Activated CD4-positive, alpha-beta T cell treated with anti-CD3 and anti-CD28 coated beads, Interleukin-2, amount 50 U/mL, for 4 hours (primary cell): ENCODE measurements around the gene MCRS1.
"Not testable (repeated sequence)": the region's sequence is repeated elsewhere in the genome, so short reads cannot be mapped to it uniquely, and the experiment has no call there.

Source experiments
- DNase-seq, 2 experiments: peaks; one replicate each; pipeline ENCODE4 v3.0.0-alpha.2; 2020

Gene MCRS1

GRCh38 chr12:49567611-49568441, at the start of gene MCRS1:
TSS of gene MCRS1 (minus strand) at chr12:49568142. CDS start at chr12:49566731, 1,411 bp downstream.
- peak; percentile 84 to 87 for DNase-seq

- DNase-seq: no peak
Observed at GRCh38 chr12:49616533-49617219, 48.7 kb upstream of the MCRS1 start.

GRCh38 chr12:49615725-49616124, 47.8 kb upstream of the MCRS1 start:
- DNase-seq: no peak

DNA sequence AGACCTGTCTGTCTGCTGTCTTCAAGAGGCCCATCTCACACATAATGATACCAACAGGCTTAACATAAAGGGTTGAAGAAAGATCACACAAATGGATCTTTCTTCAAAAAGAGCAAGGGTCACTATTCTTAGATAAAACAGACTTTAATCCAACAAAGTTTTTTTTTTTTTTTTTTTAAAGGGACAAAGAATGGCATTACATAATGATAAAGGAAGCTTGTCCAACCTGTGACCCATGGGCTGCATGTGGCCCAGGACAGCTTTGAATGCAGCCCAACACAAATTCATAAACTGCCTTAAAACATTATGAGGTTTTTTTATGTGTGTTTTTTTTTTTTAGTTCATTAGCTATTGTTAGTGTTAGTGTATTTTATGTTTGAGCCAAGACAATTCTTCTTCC, 44.3 kb upstream of the MCRS1 start:
- DNase-seq: no peak

GRCh38 chr12:49610785-49611184, 42.8 kb upstream of the MCRS1 start:
- DNase-seq: not testable (repeated sequence)

DNA sequence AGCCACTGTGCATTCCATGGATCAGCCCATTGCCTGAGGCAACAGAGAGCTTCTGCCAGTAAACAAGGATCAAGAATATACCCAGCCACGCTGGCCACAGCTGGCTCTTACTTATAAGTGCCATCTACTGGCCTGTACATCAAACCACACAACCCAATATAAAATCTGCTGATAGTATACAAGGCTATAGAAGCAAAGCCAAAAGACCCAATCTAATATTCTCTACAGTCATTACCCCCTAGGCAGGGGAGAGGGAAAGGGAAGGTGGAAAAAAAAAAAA, 41.9 kb upstream of the MCRS1 start:
- no peak for DNase-seq

GRCh38 chr12:49609059-49609874, 41.3 kb upstream of the MCRS1 start:
- DNase-seq: no peak

GRCh38 chr12:49605539-49605938, 37.6 kb upstream of the MCRS1 start, which contains the start of gene FAM186B:
TSS of gene FAM186B (minus strand) at chr12:49605639. CDS start at chr12:49605477, 162 bp downstream.
- DNase-seq: not testable (repeated sequence)

- DNase-seq: no peak
Observed at GRCh38 chr12:49604856-49605255, 36.9 kb upstream of the MCRS1 start.

- no peak for DNase-seq
Observed at GRCh38 chr12:49603721-49604120, 35.8 kb upstream of the MCRS1 start.

DNA sequence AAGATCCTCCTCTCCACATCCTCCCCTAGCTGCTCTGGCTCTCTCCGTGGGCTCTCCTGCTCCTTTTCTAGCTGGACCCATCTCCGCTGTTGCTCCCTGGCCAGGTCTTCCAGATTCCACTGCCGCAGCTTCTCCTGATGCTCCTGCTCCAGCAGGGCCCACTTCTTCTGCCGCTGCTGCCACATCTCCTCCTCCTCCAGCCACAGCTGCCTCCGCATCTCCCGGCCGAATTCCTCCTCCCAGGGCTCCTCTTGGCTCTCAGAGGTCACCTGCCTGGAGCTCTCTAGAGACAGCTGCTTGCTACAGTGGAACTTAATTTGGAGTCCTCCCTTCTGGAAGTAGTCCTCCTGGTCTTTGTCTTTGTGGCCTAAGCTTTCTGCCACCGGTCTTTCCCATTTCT, 32.0 kb upstream of the MCRS1 start:
- no peak for DNase-seq

- DNase-seq: no peak
Observed at GRCh38 chr12:49598527-49598926, 30.6 kb upstream of the MCRS1 start.

- no peak for DNase-seq
Observed at GRCh38 chr12:49588721-49589516, 21.0 kb upstream of the MCRS1 start.

GRCh38 chr12:49588281-49588680, 20.3 kb upstream of the MCRS1 start:
- DNase-seq: no peak

DNA sequence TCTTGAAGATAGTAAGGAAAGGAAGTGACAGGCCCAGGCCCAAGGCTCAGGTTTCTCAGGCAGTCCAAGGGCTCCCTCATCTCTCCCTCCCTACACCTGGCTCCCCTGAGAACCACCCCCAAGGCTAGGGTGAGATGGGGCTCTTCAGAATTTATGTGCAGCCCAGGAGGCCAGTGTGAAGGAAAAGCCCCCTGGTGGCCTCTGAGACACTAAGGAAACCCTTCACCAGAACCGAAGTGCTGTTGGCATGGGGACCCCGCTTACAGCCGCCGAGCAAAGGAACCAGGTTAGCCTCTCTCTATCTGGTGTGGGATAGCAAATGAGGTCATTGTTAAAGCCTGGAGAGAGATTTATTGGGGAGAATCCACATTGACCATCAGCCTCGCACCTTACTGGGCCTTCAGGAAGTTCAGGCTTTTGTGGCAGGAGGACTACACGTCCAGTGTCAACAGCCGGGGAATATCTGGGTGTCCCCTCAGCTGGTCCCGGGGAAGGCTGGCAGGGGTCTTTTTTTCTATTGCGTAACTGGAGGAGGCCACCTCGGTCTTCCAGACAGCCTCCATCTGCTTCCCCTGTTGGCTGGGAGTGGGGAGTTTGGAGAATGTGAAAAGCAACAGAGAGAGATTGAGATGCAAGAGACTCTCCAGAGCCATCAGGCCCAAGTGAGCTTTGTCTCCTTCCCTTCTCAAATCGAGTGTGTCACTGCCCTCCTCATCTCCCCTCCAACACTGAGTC, 19.4 kb upstream of the MCRS1 start:
- no peak for DNase-seq

DNA sequence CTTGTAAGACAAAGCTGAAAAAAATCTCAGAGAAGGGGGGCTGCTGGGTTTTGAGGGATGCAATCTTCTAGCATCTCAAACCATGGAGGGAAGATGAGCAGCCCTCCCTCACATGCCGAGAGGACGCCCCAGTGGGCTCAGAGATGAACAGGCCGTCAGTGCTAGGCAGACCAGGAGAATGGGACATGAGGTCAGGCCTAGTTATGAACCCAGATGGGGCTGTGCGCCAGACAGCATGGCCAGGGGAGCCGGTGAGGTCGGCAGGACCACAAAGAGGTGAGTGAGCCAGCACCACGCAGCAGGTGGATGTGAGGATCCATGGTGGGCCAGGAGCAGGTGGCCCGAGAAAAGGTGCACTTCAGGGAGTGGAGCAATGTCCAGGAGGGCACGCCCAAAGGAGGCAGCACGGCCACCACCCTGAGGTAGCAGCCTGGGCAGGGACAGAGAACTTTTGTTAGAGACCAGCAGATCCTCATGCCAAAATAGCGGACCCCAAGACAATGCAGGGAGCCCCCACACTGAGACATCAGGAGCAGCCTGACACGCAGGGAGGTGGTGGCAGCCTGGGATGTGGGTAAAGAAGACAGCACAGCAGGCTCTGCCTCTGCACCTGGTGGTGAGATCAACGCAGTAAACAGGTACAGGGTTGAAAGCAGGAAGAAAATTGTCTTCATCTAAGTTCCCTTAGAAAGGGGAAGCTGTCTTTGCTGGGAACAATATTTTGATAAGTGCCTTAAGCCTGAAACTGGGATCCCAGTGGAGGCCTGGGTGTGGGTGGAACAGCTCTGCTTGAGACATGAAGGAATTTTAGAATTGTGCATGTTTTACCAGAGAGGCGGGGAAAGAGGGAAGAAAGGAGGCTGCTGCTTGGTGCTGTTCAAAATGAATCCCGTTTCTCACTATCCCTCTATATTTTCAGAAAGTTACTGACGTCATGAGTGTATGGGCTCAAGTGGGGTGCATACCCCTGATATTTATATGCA, 17.8 kb upstream of the MCRS1 start:
- no peak for DNase-seq

GRCh38 chr12:49584591-49584990, 16.6 kb upstream of the MCRS1 start:
- DNase-seq: no peak

- DNase-seq: no peak
Observed at GRCh38 chr12:49583366-49584094, 15.6 kb upstream of the MCRS1 start.

- no peak for DNase-seq
Observed at GRCh38 chr12:49582850-49583249, 14.9 kb upstream of the MCRS1 start.

- no peak for DNase-seq
Observed at GRCh38 chr12:49582201-49582600, 14.3 kb upstream of the MCRS1 start.
